Right lobe of liver (tissue), 6 donors: Measurements from ENCODE around the gene RNGTT. TPM values are rescaled to one million over a fixed set of nuclear protein-coding genes. Genes with fewer than 3 reads are reported as not detected.
"Not testable (repeated sequence)": the region's sequence is repeated elsewhere in the genome, so short reads cannot be mapped to it uniquely, and the experiment has no call there.

ENCODE experiments used
- ATAC-seq, 4 donors: fragments of 200-7000 bp; cut with Tn5 transposase; one replicate each; pipeline ENCODE4 v1.9.1; 2020; ENCODE audit warnings: mild to moderate bottlenecking in 4 of 4, moderate library complexity in 4 of 4
- DNase-seq, 3 donors: peaks; one replicate each; pipeline ENCODE4 v3.0.0-alpha.2; 2020
- H3K27ac ChIP-seq, 3 donors: fragments of 200-600 bp; one replicate each; pipeline ENCODE4 v1.8.0; 2022
- H3K27me3 ChIP-seq, 2 donors: fragments of 200-600 bp; one replicate each; pipeline ENCODE4 v1.8.0; 2022
- H3K36me3 ChIP-seq, 4 donors: fragments of 200-600 bp; sonication (generic) in 1 of 4; one replicate each; pipeline versions ENCODE4 v1.5.1 to v1.8.0; 2017 to 2022; ENCODE audit warnings: control low read depth in 1 of 4
- H3K4me1 ChIP-seq, 4 donors: fragments of 200-600 bp; sonication (generic) in 1 of 4; one replicate each; pipeline versions ENCODE4 v1.5.1 to v1.8.0; 2017 to 2022; ENCODE audit warnings: control low read depth in 1 of 4
- H3K4me3 ChIP-seq, 3 donors: fragments of 200-600 bp; one replicate each; pipeline ENCODE4 v1.8.0; 2022
- H3K9me3 ChIP-seq, 4 donors: fragments of 200-600 bp; sonication (generic) in 1 of 4; one replicate each; pipeline versions ENCODE4 v1.5.1 to v1.8.0; 2017 to 2022; ENCODE audit warnings: control low read depth in 1 of 4
- POLR2A ChIP-seq: fragments of 450-650 bp; IDR thresholded peaks from one replicate; pipeline ENCODE4 v1.6.1; 2017; ENCODE audit warnings: antibody characterized with exemption, mild to moderate bottlenecking
- WGBS: methylation state at CpG from one replicate; pipeline ENCODE4 v1.1.6; 2018; ENCODE audit warnings: low coverage, low lambda C conversion rate; ENCODE audit not compliant: insufficient coverage; ENCODE audit errors: missing lambda C conversion rate; 5-methylcytosine and 5-hydroxymethylcytosine counted together
- intact Hi-C, 2 donors: fragments of 100-400 bp; cut with DNase I; formaldehyde crosslinking; loops; one replicate each; pipeline versions ENCODE4 v1.11.2 to v1.14.1; 2022
- total RNA-seq, 6 experiments: library from RNA; depleted of rRNA in 2 of 6; stranded (reverse); fragments of >200 nt in 2 of 6; fragmentation: NEBNext Ultra II Directional in 3 of 6; extraction: Animal tissue kit (Norgen Biotek cat#: 25700) in 3 of 6; gene quantifications; one replicate each; pipeline versions ENCODE4 v1.1.0 to v1.2.4, GENCODE V29; 2016 to 2023
- TF ChIP-seq, protein P1 (sequence below), 4 donors: fragments of 200-600 bp in 3 of 4; fragments of 450-650 bp in 1 of 4; IDR thresholded peaks; one replicate each; pipeline versions ENCODE4 v1.5.1 to v1.8.0; 2016 to 2022; ENCODE audit warnings: antibody characterized with exemption in 4 of 4, mild to moderate bottlenecking in 2 of 4
- donor health status: DM: no; HTN: yes; CAD: no.
- donor health status: DM: no; HTN: no; CAD: no.
- donor health status: DM: no; HTN: no; CAD: no.
- donor health status: DM: no; HTN: yes; CAD: no.
- donor health status: DM: no; HTN: yes; CAD: no.

RNGTT gene
- total RNA-seq, 6 experiments from 2014 or later: 5.7 to 11.2 (median 6.5) TPM

DNA sequence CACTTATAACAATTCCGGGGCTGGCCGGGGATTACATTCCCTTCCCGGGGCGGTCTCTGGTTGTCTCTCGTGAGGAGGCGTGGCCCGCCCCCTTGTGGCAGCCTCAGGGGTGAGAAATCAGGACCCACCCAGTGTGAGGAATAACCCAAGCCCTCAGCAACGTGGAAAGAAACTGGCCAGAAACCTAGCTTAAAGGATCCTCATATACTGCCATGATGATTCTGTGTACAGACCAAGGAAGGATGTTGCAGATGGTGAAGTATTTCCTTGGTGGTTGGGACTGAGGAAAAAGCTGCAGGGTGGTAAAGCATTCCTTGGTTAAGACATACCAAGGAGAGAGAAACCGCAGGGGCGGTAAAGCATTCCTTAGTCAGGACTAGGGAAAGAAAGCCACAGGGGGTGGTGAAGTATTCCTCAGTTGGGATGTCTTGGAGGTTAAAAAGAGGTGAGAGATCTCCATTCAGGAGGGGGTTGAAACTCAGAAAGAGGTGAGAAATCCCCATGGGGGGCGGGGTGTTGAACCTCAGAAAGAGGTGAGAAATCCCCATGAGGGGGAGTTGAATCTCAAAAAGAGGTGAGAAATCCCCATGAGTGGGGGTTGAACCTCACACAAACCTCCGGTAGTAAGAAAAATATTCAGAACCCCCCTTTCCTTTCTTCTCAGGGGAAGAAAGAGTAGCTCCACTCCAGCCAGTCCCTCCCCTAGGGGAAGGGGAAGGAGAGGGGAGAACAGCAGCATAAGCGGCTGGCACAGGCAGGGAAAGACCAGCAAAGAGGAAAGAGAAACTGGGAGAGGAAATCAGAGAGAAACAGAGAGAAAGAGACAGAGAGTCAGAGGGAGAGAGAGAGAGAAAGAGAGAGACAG is 238.1 kb downstream of the RNGTT start:
- Histone ChIP-seq H3K4me1 (no peaks in the 10 kb centered on the region), H3K27me3 (no peaks in the 10 kb centered on the region), H3K27ac (no peak overlapping the region), H3K36me3 (no peaks in the 10 kb centered on the region), H3K9me3 (no peaks in the 10 kb centered on the region), H3K4me3 (no peak overlapping the region)
- intact Hi-C loops: no loop called here
- 65% methylated on average over 8 of the region's 13 CpGs for WGBS
- TF ChIP-seq, protein P1, sequence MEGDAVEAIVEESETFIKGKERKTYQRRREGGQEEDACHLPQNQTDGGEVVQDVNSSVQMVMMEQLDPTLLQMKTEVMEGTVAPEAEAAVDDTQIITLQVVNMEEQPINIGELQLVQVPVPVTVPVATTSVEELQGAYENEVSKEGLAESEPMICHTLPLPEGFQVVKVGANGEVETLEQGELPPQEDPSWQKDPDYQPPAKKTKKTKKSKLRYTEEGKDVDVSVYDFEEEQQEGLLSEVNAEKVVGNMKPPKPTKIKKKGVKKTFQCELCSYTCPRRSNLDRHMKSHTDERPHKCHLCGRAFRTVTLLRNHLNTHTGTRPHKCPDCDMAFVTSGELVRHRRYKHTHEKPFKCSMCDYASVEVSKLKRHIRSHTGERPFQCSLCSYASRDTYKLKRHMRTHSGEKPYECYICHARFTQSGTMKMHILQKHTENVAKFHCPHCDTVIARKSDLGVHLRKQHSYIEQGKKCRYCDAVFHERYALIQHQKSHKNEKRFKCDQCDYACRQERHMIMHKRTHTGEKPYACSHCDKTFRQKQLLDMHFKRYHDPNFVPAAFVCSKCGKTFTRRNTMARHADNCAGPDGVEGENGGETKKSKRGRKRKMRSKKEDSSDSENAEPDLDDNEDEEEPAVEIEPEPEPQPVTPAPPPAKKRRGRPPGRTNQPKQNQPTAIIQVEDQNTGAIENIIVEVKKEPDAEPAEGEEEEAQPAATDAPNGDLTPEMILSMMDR (IDR thresholded peaks at IDR 0.05): peak; percentile 10 to 39 (median 29)
- TF ChIP-seq POLR2A: no peak
- DNase-seq (peak in 2 of 3 donors; percentile 21 to 46), ATAC-seq (no peak)

DNA sequence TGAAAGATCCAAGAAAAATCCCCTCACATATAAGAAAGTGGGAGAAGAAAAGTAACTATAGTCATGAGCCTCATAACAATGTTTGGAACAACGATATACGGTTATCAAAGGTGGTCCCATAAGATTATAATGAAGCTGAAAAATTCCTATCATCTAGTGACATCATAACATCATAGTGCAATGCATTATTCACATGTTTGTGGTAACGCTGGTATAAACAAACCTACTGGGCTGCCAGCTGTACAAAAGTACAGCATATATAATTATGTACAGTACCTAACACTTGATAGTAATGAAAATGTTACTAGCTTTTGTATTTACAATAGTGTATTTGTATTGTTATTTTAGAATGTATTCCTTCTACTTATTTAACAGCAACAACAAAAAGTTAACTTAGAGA is 240.7 kb downstream of the RNGTT start:
- H3K9me3 ChIP-seq: no peaks in the 10 kb centered on the region
- no peaks in the 10 kb centered on the region for H3K27me3 ChIP-seq
- H3K27ac ChIP-seq: no peak overlapping the region
- intact Hi-C loops: no loop called here
- 95% methylated on average over 3 of the region's 3 CpGs for WGBS
- DNase-seq (no peak), ATAC-seq (no peak)
- TF ChIP-seq POLR2A: no peak
- TF ChIP-seq, protein P1 (IDR thresholded peaks at IDR 0.05): no peak
- H3K4me3 ChIP-seq: no peak overlapping the region
- no peaks in the 10 kb centered on the region for H3K36me3 ChIP-seq
- no peaks in the 10 kb centered on the region for H3K4me1 ChIP-seq

DNA sequence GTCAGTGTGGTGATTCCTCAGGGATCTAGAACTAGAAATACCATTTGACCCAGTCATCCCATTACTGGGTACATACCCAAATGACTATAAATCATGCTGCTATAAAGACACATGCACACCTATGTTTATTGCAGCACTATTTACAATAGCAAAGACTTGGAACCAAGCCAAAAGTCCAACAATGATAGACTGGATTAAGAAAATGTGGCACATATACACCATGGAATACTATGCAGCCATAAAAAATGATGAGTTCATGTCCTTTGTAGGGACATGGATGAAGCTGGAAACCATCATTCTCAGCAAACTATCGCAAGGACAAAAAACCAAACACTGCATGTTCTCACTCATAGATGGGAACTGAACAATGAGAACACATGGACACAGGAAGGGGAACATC is 247.0 kb downstream of the RNGTT start:
- no CpG with 5 or more reads among the region's 1 CpG for WGBS
- intact Hi-C loops, ATAC-seq: not testable (repeated sequence)

DNA sequence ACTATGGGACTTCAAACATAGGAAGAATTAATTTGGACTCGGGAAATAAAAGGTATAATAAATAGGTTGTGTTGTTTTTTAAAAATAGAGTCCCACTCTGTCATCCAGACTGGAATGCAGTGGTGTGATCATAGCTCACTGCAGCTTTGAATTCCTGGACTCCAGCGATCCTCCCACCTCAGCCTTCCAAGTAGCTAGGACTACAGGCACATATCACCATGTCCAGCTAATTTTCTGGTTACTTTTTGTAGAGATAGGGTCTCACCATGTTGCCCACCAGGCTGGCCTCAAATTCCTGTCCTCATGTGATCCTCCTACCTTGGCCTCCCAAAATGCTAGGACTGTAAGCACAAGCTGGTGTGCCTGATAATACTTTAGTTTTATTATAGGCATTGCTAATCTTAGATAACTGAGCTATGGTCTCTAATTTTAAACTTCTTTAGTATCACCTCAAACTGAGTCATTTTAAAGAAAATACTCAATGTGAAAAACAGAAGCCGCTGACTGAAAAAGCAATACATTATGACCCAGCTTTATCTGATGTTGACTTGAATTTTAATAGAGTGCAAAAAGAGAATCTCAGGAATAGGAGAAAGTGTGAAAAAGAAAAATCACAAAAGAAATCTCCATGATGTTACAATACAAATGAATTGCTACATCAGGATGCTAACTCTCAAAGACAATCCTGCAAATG is 251.0 kb downstream of the RNGTT start:
- no peaks in the 10 kb centered on the region for H3K9me3 ChIP-seq
- DNase-seq (no peak), ATAC-seq (no peak)
- no peaks in the 10 kb centered on the region for H3K36me3 ChIP-seq
- no peak overlapping the region for H3K27ac ChIP-seq
- 93% methylated on average over 3 of the region's 3 CpGs for WGBS
- H3K4me3 ChIP-seq: no peak overlapping the region
- H3K4me1 ChIP-seq: peaks cover 0 to 26% (median 7%) of the 10 kb centered on the region in 4 donors
- no peaks in the 10 kb centered on the region for H3K27me3 ChIP-seq
- TF ChIP-seq, protein P1 (IDR thresholded peaks at IDR 0.05): no peak
- TF ChIP-seq POLR2A: no peak
- intact Hi-C loops: no loop called here

More for the DNA sequence above, 247.0 kb downstream of the RNGTT start:
- DNase-seq, H3K4me3 ChIP-seq, H3K9me3 ChIP-seq, H3K27ac ChIP-seq, H3K27me3 ChIP-seq, H3K4me1 ChIP-seq, H3K36me3 ChIP-seq: not testable (repeated sequence)

DNA sequence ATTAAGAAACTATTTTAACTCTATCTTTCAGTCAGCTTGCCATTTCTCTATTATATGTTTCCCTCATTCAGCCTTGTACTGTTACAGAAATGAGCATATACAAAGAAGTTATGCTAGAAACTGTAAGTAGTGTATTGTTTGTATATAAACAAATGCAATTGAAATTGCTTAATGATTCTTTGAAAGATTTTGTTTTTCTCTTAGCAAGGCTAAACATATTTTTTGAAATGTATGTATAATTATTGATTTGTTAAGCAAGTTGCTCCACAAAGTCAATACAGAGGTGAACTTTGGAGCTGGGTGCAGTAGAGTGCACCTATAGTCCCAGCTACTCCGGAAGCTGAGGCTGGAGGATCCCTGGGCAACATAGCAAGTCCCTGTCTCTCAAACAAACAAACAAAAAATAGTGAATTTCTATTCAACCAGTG is 253.6 kb downstream of the RNGTT start:
- ATAC-seq: peak; percentile 92 to 99 (median 92)

More for the DNA sequence above, 253.6 kb downstream of the RNGTT start:
- no peak overlapping the region for H3K4me3 ChIP-seq
- no peaks in the 10 kb centered on the region for H3K9me3 ChIP-seq
- WGBS: 36% methylated on average over 1 of the region's 1 CpG
- TF ChIP-seq, protein P1 (IDR thresholded peaks at IDR 0.05): no peak
- TF ChIP-seq POLR2A: no peak
- no peaks in the 10 kb centered on the region for H3K36me3 ChIP-seq
- H3K27ac ChIP-seq: no peak overlapping the region
- no peaks in the 10 kb centered on the region for H3K27me3 ChIP-seq
- peaks cover 0 to 26% (median 7%) of the 10 kb centered on the region in 4 donors for H3K4me1 ChIP-seq
- peak in 2 of 3 donors; percentile 47 to 53 for DNase-seq
- intact Hi-C loops: no loop called here
